ENCODE measurements around the gene UBE2V1. TPM values are rescaled to one million over a fixed set of nuclear protein-coding genes. Genes with fewer than 3 reads are reported as not detected.

UBE2V1 gene
- polyA plus RNA-seq, 2 of the 4 experiments (the other 2 are of a cell fraction) = 129 to 141 TPM

DNA sequence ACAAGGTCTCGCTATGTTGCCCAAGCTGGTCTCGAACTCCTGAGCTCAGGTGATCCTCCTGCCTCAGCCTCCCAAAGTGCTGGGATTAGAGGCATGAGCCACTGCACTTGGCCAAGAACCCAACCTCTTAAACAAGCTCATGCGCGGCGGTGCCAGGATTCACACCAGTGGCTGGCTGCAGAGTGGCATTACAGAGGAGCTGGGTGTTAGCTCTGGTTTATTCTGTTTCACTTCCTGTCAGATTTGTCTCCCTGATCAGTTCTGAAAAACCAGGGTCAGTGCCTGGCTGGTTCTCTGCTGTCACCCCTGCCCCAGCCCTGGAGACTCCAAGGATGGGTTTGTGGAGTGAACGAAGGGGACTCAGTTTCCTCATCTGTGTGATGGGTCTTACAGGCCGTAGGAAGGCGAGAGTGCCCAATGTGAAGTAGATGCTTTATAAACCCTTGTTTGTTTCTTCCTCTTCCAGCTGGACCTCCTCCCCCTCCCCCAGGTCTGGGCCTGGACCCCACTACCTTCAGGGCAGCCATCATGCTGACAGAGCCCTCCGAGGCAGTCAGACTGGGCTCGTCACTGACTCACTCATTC is 63.4 kb downstream of the UBE2V1 start:
- no peak for FAIRE-seq
- DNase-seq (ENCODE audit: low read depth in 1 of 2, low spot score in 1 of 2) = no peak
- ChIA-PET POLR2A (no interaction called here), CTCF (interaction anchor here (1.0 to 2.1 kb wide), 8 partner anchors 8 to 71 kb away, joined by 3 to 18 read pairs (median 4); no protein-coding TSS in a partner anchor)
- no peaks in the 10 kb centered on the region for H3K9me3 ChIP-seq
- 0 out of 6 replicates have a peak overlapping the region, but pooled peaks of 1 of the 2 experiments have one; percentile 19 for H3K27ac ChIP-seq
- no peak overlapping the region for H3K4me2 ChIP-seq
- H3K4me3 ChIP-seq = no peak overlapping the region
- TF ChIP-seq KDM1A (IDR thresholded peaks at IDR 0.05; ENCODE audit: low read depth) = 0 out of 2 replicates have a peak, but pooled peaks have one; percentile 46
- TF ChIP-seq RNF2 (IDR thresholded peaks at IDR 0.05; ENCODE audit: borderline replicate concordance, low read depth) = no peak
- peaks cover 5% of the 10 kb centered on the region; the same call in 1 of the 3 replicates for H3K4me1 ChIP-seq
- WGBS (ENCODE audit: missing lambda C conversion rate) = 97% methylated on average over 10 of the region's 10 CpGs
- ATAC-seq = no peak

DNA sequence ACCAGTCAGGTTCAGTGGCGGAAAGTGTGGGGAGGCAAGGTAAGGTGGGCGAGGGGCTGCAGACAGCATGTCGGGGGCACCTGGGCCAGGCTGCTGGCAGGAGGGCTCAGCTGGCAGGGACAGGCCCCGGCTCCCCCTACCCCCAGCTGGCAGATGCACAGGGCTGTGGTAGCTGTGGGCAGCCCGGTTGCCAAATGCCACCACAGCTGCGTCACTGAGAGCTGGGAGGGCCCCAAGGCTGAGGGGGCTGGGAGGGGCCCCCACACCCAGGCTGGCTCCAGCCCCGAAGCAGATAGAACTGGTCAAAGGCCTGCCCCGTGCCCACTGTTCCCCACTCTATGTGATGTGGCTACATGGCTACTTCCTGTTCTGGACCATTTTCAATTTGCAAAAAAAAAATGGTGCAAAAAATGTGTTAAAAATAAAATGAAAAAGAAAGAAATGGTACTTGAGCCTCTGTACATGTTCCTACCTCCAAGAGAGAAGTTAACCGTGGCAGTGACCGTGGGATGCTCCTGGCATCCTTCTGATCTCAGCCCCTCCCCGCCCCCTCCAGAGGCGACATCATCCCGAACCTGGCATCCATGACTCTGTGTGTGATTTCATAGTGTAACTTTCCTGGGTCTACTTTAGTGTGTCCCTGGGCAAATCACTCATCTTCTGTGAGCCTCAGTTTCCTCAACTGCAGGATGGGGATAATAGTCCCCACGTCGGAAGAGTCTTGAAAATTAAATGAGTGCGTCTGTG is 64.4 kb downstream of the UBE2V1 start:
- POLR2A ChIA-PET = no interaction called here
- FAIRE-seq = no peak

GRCh38 chr20:50044353-50044960 is 68.5 kb downstream of the UBE2V1 start:
- TF ChIP-seq POLR2AphosphoS2 (conservative IDR thresholded peaks at IDR 0.05; ENCODE audit: low read length) = no peak
- TF ChIP-seq BCL3 (IDR thresholded peaks at IDR 0.05) = no peak
- no peak for TF ChIP-seq USF2 (IDR thresholded peaks at IDR 0.05)
- no peak for TF ChIP-seq KDM1A (IDR thresholded peaks at IDR 0.05; ENCODE audit: low read depth)
- TF ChIP-seq MAX (IDR thresholded peaks at IDR 0.05) = no peak
- no peak for TF ChIP-seq FOXS1 (CRISPR knock-in tag; IDR thresholded peaks at IDR 0.05)
- no peak for TF ChIP-seq EHF (CRISPR knock-in tag; IDR thresholded peaks at IDR 0.05)
- TF ChIP-seq ESRRA (IDR thresholded peaks at IDR 0.05; ENCODE audit: borderline replicate concordance, low read length) = no peak
- no peak for TF ChIP-seq CHD2 (IDR thresholded peaks at IDR 0.05; ENCODE audit: low read length, partially characterized antibody)
- no peak for TF ChIP-seq ZSCAN20 (CRISPR knock-in tag; IDR thresholded peaks at IDR 0.05)
- TF ChIP-seq HOXB13 (CRISPR knock-in tag; IDR thresholded peaks at IDR 0.05; ENCODE audit: low read depth) = no peak
- 87% methylated on average over 5 of the region's 5 CpGs for WGBS (ENCODE audit: missing lambda C conversion rate)
- Histone ChIP-seq H3K4me3 (no peak overlapping the region), H3K4me2 (no peak overlapping the region), H3K27ac (peak overlapping the region in 1 of 2 experiments; percentile 60; a peak in 3 of 6 replicates), H3K9me3 (no peaks in the 10 kb centered on the region), H3K4me1 (peaks cover 17% of the 10 kb centered on the region; the same call in 1 of the 3 replicates)
- FAIRE-seq = no peak
- ChIA-PET CTCF (interaction anchor here (0.8 to 3.3 kb wide), 6 partner anchors 8 to 66 kb away, joined by 3 to 26 read pairs (median 6); no protein-coding TSS in a partner anchor), POLR2A (no interaction called here)
- no peak for ATAC-seq
- DNase-seq (ENCODE audit: low read depth in 1 of 2, low spot score in 1 of 2) = no peak

More for the DNA sequence above, 64.4 kb downstream of the UBE2V1 start:
- no peak overlapping the region; the same call in 2 of the 3 replicates for H3K4me2 ChIP-seq
- TF ChIP-seq MYC (IDR thresholded peaks at IDR 0.05; ENCODE audit: borderline replicate concordance, low read length) = no peak
- TF ChIP-seq FOSB (CRISPR knock-in tag; IDR thresholded peaks at IDR 0.05) = no peak
- no peak for TF ChIP-seq FOSL2 (IDR thresholded peaks at IDR 0.05)
- TF ChIP-seq FOSL2 (CRISPR knock-in tag; IDR thresholded peaks at IDR 0.05) = no peak
- TF ChIP-seq, protein P1, sequence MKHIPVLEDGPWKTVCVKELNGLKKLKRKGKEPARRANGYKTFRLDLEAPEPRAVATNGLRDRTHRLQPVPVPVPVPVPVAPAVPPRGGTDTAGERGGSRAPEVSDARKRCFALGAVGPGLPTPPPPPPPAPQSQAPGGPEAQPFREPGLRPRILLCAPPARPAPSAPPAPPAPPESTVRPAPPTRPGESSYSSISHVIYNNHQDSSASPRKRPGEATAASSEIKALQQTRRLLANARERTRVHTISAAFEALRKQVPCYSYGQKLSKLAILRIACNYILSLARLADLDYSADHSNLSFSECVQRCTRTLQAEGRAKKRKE (CRISPR knock-in tag; IDR thresholded peaks at IDR 0.05; ENCODE audit: low read depth) = no peak
- TF ChIP-seq NFE2L2 (conservative IDR thresholded peaks at IDR 0.05; ENCODE audit: low read length) = no peak
- no peak for TF ChIP-seq E2F6 (IDR thresholded peaks at IDR 0.05; ENCODE audit: borderline replicate concordance, low read depth)
- no peak for TF ChIP-seq ZSCAN20 (CRISPR knock-in tag; IDR thresholded peaks at IDR 0.05)
- no peak for TF ChIP-seq TFCP2L1 (CRISPR knock-in tag; IDR thresholded peaks at IDR 0.05)
- TF ChIP-seq FOXS1 (CRISPR knock-in tag; IDR thresholded peaks at IDR 0.05) = no peak
- TF ChIP-seq EHMT2 (IDR thresholded peaks at IDR 0.05; ENCODE audit: low read depth) = no peak
- TF ChIP-seq RARB (CRISPR knock-in tag; IDR thresholded peaks at IDR 0.05) = no peak
- no peak for TF ChIP-seq POLR2AphosphoS2 (conservative IDR thresholded peaks at IDR 0.05; ENCODE audit: low read length)
- TF ChIP-seq EHF (CRISPR knock-in tag; IDR thresholded peaks at IDR 0.05) = no peak
- no peak for TF ChIP-seq BHLHE40 (IDR thresholded peaks at IDR 0.05; ENCODE audit: low read depth, low read length)
- TF ChIP-seq CEBPB (IDR thresholded peaks at IDR 0.05) = no peak
- TF ChIP-seq HOXB13 (CRISPR knock-in tag; IDR thresholded peaks at IDR 0.05; ENCODE audit: low read depth) = no peak
- DNase-seq (ENCODE audit: low read depth in 1 of 2, low spot score in 1 of 2) (no peak), ATAC-seq (peak; percentile 25 to 46; a peak in 3 of 6 replicates)
- no peaks in the 10 kb centered on the region for H3K9me3 ChIP-seq
- H3K4me1 ChIP-seq = peaks cover 12% of the 10 kb centered on the region; the same call in 1 of the 3 replicates
- CTCF ChIA-PET = interaction anchor here (0.6 to 2.8 kb wide), 11 partner anchors 9 to 159 kb away, joined by 3 to 20 read pairs (median 4); no protein-coding TSS in a partner anchor
- H3K27ac ChIP-seq = peak overlapping the region in 1 of 2 experiments; percentile 76; a peak in 3 of 6 replicates
- WGBS (ENCODE audit: missing lambda C conversion rate) = 62% methylated on average over 16 of the region's 16 CpGs
- H3K4me3 ChIP-seq = no peak overlapping the region
